HG03520 (cell line): Measurements from ENCODE around the gene GLI3.

ENCODE experiments used
- ATAC-seq: cut with Tn5 transposase; IDR thresholded peaks from one replicate; pipeline ENCODE4 v1.9.1; 2021; ENCODE audit warnings: mild to moderate bottlenecking, moderate library complexity; ENCODE audit not compliant: unreplicated experiment

Gene GLI3

DNA sequence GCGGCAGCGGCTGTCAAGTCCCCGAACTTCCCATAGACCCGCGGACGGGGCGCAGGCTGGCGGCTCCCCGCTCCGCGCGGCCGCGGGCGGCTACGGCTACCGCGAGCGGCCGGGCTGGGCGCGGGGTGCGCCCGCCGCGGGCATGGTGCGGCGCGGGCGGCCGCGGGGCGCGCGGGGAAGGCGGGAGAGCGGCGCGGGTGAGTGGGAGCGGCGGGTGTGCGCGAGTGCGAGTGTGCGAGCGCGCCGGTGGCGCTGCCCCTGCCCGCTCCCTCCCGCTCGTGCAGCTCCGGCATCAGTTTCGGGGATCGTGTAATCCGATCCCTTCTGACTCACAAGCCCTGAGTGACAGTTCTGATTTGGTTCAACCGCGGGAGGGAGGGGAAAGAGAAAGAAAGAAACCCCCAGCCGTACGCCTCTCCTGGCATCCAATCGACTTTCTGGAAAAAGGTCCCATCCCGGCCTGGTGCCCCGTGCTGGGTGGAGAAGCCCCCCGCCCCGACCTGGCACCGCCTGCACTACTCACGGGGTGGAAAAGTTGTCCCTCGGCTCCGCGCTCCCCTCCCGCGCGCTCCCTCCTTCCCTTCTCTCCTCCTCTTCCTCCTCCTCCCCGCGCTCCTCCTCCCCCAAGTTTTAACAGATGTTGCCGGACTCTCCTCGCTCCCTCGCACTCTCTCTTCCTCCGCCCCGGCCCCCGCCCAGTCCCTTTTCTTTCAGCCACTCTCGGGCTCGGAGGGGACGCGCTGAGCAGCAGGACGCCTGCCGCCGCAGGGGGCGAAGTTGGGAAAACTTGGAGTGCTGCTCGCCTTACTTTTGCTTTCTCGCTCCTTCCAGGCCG lies at the start of gene GLI3:
Gene GLI3, minus strand, starts transcription at position 234 of the 835 bp plus-strand sequence. CDS start 13,956 bp downstream, outside the sequence.
- peak; percentile 59 for ATAC-seq

DNA sequence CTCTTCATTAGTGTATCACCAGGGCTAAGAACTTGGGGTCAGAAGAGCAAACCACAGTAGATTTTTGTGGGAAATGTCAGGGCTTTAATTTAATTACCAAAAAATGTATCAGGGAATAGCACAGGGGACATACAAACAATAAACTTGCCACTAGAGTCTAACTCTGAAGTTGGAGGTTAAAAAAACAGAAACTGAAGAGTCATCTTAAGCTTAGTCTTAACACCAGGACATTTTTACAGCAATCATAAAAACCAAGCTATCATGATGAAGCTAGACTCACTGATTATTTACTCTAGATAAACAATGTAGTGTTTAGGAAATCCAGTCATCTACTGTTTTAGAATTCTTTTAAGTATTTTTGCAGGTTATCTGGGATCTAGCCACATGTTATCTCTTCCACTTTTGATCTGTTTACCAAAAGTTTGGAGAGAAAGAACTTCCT lies 48.4 kb upstream of the GLI3 start:
- no peak for ATAC-seq

DNA sequence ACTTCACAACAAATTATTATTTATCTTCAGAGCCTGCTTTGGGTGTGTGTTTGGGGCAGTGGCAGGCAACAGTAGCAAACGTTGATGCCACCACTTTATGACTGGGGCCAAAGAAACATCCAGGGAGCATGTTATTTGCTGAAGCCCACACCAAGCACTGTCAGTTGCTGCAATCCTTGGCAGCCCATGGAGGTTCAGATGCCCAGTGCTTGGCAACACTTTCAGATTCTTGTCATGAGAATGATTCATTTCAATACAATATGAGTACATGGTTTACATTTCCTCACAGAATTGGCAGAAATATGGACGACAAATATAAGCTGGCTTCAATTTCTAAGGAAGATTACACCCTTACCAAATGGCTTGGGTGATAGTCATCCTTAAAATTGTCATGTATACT lies 46.5 kb upstream of the GLI3 start:
- no peak for ATAC-seq

DNA sequence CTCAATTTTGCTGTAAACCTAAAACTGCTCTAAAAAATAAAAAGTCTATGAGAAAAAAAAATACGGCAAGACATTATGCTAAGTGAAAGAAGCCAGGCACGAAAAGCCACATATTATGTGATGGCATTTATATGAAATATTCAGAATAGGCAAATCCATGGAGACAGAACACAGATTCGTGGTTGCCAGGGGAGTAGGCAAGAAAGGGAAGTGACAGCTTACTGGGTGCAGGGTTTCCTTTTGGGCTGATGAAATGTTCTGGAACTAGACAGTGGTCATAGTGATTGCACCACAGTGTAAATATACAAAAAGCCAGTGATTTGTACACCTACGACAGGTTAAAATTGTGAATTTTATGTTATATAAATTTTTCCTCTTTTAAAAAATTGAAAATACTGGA lies 41.3 kb upstream of the GLI3 start:
- ATAC-seq = no peak

DNA sequence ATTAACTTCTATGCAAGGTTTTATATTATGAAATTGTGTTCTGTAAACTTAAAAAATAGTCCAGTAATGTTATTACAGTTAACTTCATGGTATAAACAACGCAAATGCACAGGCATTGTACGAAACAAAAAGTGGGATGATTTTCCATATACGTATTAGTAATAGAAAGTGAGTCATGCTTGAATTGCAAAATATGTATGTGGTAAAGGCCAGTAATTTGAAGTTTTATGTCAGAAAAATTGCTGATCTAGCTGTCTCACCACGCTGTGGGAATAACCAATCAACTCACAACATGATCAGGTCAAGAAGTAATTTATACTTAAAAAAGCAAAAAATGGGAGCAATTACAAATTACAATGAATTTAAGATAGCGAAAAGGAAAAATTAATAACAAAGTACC lies 37.0 kb upstream of the GLI3 start:
- no peak for ATAC-seq

DNA sequence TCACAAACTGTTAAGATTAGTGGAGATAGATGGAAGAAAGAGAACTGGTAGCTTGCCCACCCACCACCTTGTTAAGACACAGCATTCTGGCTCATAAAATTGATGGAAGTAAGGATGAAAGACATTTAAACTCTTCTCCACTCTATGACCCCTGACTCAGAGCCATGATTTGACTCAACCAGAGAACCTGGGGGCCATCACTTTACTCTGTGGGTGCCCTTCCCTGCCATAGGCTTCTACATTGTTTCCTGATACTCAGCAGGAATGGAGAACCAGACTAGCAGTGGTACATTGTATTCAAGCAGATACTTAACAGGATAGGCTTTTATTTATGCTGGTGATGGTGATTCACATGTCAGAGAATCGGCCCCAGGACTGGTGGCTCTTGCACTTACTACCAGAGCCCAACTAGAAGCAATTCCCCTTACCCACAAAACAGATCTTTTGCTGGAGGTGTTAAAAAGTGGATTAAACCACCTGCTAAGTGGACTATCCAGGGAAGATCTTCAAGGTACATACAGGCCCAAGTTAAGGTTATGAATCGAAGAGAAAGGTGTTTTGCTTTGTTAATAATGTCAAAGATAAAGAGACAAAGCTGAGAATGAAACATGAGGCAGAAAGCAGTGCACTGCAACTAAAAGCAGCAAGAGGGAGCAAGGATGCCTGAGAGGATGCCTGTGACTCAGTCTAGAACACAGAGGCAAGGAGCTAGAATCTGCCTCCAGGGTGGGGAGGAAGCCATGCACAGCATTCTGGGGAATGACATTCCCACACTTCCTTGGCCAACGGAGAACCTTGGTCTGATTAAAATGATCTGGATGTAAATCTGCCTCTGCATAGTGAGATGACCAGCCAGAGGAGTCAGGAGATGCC lies 36.0 kb upstream of the GLI3 start:
- no peak for ATAC-seq

DNA sequence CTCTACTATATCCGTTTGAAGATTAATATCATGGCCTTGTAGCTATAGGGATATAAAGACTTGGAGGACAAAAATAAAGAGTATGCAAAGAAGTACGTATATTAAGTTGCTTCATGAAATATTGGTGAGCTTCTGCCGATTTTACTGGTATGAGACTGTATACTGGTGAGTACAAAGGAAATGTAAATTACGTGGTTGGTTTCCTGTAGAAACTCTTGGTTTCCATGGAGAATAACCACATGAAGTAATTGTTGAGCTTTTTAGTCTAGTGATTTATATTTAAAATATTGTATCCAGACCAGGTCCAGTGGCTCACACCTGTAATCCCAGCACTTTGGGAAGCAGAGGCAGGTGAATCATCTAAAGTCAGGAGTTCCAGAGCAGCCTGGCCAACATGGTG lies 32.2 kb upstream of the GLI3 start:
- ATAC-seq = no peak

DNA sequence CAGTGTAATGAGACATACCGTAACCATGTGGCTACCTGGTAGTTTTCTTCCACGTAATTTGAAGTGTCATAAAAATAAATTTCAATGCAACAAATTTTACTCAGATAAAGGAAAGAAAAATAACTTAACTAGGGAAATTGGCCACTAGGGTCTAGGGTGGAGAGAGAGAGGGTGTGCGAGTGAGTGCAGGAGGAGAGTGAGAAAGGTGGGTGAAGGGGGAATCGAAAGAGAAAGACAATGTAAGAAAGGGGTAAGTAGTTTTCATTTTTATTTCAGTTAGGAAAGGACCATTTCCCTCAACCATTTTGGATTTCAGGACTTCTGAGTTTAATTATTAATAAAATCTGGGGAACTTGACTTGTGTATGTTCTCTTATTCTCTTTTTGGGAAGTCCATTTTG lies 27.7 kb upstream of the GLI3 start:
- no peak for ATAC-seq

DNA sequence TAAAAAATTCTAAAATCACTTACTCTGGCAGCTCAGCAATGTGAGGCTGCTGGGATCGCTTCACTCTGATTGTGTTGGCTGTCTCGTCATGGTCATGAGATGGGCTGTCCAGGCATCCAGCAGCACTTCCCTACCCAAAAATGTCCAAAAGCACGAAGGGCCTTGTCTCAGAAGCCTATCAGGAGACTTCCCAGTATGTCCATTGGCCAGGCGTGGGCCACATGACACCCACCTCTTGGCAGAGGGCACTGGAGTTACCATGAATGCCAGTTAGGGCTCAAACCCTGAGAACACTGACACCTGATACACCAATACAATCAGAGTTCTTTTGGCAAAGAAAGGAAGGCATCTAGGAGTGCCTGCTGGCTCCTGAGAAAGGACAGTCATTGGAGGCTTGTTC lies 27.0 kb upstream of the GLI3 start:
- ATAC-seq = no peak

DNA sequence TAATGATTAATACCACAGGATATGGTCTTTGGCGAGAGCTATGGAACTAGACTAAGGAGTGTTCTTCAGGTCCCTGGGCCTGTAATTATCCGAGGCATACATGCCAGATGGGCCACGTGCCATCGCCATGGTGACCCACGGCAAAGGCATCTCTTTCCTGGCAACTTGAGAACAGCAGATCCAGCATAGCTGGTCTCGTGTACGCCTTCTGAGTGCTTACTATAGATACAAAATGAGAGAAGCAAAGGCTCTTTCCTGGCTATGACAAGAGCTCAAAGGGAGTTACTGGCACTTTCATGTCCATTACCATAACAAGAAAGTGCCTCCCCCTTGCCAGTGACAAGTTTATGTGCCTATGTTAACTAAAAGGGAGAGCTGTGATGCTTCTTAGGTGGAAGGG lies 26.0 kb upstream of the GLI3 start:
- ATAC-seq = no peak

DNA sequence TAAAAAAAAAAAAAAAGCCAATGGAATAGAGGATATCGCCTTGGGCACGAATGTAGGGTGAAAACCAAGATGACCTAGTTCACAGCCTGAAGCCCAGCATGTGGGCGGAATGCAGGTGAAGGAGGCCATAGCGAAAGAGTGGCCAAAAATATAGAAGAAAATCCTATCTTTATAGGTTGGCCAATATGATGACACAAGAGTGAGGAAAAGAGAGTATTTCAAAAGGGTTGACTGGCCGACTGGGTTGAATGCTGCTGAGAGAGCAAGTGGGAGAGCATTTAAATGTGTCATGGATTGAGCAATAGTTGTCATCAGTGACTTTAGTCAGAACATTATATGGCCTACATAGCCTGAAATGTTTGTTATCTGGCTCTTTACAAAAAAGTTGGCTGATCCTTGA lies 17.2 kb upstream of the GLI3 start:
- ATAC-seq = no peak

DNA sequence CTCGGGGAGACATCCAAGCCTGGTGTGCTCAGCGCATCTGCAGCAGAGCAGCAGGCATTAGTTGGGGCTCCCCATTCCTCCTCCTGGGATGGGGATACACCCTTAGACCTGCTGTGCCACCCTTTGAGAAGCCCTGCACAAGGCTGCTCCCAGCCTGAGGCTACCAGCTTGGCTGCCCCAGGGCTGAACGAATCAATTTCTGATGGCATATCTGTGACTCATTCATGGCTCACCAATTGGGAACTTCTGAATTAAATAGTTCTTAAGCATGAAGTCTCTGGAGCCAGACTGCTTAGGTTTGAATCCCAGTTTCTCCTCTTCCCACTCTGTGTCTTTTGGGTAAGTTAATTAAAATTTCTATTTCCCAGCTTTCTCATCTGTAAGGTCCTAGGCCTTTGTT lies 16.3 kb upstream of the GLI3 start:
- ATAC-seq = no peak

DNA sequence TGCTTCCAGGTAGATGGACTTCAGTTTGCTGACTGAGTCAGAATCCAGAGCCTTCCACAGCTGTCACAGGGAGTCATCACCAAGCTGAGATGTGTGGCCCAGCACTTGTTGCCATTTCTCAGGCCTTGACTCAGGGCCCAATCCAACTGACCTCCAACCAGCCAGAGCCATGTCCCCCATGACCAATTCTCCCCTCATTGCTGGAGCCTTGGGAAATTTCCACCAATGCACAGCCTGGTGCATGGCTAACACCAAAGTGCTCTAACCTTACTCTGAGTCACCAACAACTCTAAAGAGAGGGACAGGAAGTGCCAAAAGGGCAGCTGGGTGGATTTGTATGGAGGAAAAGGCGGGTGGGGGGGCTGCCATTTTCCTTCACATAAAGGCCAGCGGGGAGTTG lies 13.4 kb upstream of the GLI3 start:
- ATAC-seq = no peak

DNA sequence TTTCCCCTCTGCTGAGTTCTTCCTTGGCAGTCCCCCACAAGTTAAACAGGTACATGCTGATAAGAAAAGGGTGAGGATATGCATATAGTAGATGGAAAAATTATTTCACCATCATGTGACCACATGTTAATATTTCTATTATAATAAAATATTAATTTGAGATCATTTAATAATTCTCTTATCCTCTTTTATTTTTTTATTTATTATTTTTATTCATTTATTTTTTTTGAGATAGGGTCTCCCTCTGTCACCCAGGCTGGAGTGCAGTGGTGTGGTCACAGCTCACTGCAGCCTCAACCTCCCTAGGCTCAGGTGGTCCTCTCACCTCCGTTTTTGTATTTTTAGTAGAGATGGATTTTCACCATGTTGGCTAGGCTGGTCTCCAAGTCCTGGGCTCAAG lies 11.6 kb upstream of the GLI3 start:
- ATAC-seq = no peak

DNA sequence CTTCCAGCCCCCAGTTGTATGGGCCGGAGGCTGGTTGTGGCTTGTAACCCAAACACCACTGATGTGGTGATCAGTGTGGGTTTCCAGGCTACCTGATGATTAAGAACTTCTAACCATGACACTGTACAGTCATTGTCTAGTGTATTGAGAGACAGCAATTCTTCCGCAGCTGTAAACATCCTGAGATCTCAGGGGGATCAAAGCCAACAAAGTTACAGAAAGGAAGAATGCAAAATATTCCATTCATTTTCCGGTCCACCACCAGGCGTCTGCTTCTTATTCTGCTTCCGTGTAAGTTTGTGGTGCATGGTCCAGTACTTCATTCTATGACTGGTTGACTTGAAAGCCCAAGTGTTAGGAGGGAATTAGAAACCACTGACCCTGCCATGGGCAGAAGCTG lies 10.3 kb upstream of the GLI3 start:
- no peak for ATAC-seq

DNA sequence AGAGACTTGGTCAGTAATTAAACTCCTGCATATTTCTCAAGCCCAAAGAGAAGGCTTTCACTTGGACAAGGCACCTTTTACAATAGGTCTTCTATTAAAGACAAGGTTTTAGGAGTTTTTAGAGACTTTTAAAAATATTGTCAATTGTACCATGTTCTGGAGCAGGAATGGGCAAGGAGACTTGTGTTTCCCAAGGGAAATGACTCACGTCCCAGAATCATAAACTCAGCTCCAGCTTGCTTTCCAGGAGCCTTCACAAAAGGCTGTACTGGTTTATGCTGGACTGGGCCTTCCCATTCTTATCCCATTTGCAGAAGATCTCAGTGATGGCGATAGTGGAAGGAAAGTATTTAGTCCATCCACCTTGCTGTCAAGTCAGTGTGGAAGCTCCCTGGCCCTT lies 7.8 kb upstream of the GLI3 start:
- ATAC-seq = no peak

DNA sequence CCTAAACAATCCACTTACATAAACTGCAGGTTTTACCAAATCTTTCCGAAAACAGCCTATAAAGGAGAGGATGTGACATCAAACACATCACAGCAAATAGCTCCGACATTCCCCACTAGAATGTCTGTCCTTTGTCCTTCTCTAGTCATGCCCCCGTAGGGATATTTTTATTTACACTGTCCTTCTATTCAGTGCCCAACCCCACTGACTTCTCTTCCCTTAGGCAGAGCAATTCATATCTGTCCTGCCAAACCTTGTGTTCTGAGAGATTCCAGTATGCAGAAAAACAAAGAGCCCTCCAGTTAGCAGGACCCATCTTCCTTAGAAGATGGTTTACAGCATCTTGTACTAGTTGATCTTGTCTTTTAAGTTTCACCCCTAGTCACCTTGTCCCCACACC lies 5.4 kb upstream of the GLI3 start:
- no peak for ATAC-seq

DNA sequence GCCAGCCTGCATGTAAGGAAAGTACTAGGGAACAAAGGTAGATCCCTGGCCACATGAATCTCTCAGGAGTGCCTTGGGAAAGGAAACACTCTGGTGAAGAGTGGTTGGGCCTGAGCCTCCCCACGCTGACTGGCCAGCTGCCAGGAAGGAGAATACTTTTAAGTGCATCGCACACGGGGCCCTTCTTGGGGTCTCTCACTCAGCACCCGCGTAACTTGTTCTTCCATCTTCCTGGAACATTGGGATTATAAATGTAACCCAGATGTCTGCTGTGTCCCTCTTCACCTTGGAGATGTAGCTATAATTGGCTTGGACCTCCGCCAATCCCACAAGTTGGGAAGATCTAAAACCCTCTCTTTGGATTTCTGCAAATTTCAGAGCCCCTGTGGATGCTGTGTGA lies 4.4 kb upstream of the GLI3 start:
- ATAC-seq = no peak

DNA sequence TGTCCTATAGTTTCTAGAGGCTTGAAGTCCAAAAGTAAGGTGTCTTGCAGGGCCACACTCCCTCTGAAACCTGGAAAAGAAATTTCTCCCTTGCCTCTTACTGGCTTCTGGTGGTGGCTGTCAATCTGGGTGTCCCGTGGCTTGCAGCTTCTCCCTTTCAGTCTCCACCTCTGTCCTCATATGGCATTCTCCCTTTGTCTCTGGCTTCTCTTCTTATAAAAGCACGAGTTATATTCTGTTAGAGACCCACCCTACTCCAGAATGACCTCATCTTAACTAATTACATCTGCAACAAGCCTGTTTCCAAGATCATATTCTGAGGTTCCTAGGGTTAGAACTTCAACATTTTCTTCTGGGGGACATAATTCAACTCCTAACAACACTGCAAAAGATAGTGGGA lies 3.4 kb upstream of the GLI3 start:
- no peak for ATAC-seq

DNA sequence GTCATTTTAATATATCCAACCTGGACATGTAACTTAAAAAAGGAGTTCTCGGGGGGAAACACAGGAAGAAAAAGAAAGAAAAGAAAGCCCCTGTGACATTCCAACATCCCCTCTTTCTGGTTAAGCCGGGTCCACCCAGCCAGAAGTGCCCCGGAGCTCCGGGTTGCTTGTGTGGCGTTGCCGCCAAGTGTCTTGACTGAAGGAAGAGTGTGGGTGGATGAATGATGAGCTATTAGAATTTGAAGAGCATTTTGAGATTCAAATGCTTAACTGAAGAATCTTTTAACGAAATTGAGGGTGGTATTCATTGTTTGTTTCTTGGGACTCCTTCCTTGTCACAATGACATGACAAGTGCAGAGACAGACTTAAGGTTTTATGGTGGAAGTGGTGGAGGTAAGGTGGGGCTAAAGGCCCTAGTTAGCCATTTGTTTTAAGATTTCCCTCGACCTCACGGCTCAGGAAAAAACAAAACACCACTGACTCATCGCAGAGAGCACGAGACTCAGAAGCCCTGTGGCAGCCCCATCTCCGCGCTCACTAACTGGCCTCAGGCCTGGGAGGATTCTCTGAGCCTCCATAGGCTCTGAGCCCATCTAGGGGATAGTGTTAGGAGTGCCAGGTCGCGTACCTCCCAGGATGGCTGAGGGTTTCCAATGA lies 1.8 kb upstream of the GLI3 start:
- no peak for ATAC-seq

DNA sequence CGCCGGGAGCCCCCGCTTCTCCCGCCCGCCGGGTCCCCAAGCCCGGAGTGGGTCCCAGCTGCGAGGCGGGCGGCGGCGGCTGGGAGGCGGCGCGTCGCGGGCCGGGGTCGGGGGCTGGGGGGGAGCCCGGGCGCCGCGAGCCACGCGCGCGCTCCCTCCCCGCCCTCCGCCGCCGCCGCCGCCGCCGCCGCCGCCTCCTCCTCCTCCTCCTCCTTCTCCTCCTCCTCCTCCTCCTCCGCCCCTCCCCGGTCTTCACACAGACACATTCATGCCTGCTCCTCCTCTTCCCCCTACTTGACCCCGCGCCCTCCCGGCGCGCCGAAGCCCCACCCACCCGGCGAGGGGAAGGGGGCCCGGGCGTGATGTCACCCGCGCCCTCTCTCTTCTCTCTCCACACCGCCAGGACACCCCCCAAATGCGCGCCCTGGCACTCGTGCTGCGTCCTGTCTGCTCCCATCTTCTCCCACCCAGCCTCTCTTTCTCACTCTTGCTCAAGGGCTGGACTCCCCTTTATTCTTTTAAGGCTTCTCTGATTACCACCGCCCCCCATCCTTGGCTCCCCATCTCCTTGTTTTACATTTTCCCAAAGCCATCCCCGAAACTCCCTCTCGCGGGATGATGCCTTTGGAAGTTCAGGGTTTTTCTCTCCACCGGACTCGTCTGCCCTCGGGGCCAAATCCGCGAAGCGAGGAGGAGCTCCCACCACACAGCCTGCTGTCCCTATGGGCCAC lies 967 bp upstream of the GLI3 start:
- ATAC-seq = no peak
